ENCODE data around the gene ZNF579.

Gene ZNF579

GRCh38 chr19:55566823-55567222, 13.8 kb downstream of the ZNF579 start:
- DNase-seq: no peak

GRCh38 chr19:55563261-55563690, 17.4 kb downstream of the ZNF579 start:
- peak in 1 of 2 experiments; percentile 41 for DNase-seq

GRCh38 chr19:55559684-55560083, 21.0 kb downstream of the ZNF579 start:
- DNase-seq: no peak

- DNase-seq: no peak
Measured at GRCh38 chr19:55554741-55555152, 25.9 kb downstream of the ZNF579 start.

GRCh38 chr19:55554302-55554701, 26.3 kb downstream of the ZNF579 start:
- no peak for DNase-seq

GRCh38 chr19:55553217-55554182, 27.1 kb downstream of the ZNF579 start:
- no peak for DNase-seq

GRCh38 chr19:55552620-55553019, 28.0 kb downstream of the ZNF579 start:
- DNase-seq: no peak

- DNase-seq: no peak
Measured at GRCh38 chr19:55552206-55552605, 28.4 kb downstream of the ZNF579 start.

- no peak for DNase-seq
Measured at GRCh38 chr19:55550321-55550650, 30.4 kb downstream of the ZNF579 start.

GRCh38 chr19:55549500-55550320, 30.9 kb downstream of the ZNF579 start:
- peak; percentile 65 to 75 for DNase-seq

- no peak for DNase-seq
Measured at GRCh38 chr19:55546822-55547614, 33.6 kb downstream of the ZNF579 start.

GRCh38 chr19:55546011-55546410, 34.6 kb downstream of the ZNF579 start:
- DNase-seq: no peak

GRCh38 chr19:55545443-55545842, 35.2 kb downstream of the ZNF579 start, which contains the start of gene SBK3:
Gene SBK3 (minus strand): TSS chr19:55545543. CDS start chr19:55545543, 0 bp downstream.
- DNase-seq: no peak

GRCh38 chr19:55544776-55545439, 35.7 kb downstream of the ZNF579 start:
- no peak for DNase-seq

- no peak for DNase-seq
Measured at GRCh38 chr19:55544014-55544413, 36.6 kb downstream of the ZNF579 start.

GRCh38 chr19:55543567-55543966, 37.1 kb downstream of the ZNF579 start:
- DNase-seq: no peak

GRCh38 chr19:55542292-55542855, 38.3 kb downstream of the ZNF579 start:
- no peak for DNase-seq

GRCh38 chr19:55541091-55541490, 39.6 kb downstream of the ZNF579 start:
- DNase-seq: no peak

- peak in 1 of 2 experiments; percentile 50 for DNase-seq
Measured at GRCh38 chr19:55540619-55541018, 40.0 kb downstream of the ZNF579 start.

GRCh38 chr19:55539090-55539984, 41.3 kb downstream of the ZNF579 start:
- DNase-seq: no peak

- DNase-seq: no peak
Measured at GRCh38 chr19:55538132-55538531, 42.5 kb downstream of the ZNF579 start.
